Calu3 (cell line): ENCODE measurements around the gene NCBP3. TPM values are rescaled to one million over a fixed set of nuclear protein-coding genes. Genes with fewer than 3 reads are reported as not detected.

Source experiments
- BruUV-seq: library from RNA; stranded (reverse); fragments of 400-500 nt; replicated peaks from 2 replicates; lab custom pipeline; 2021; lab: Mats Ljungman, UMichigan
- CTCF ChIA-PET: fragments of 300-600 bp; sonication (Branson Sonifier 250); formaldehyde crosslinking; loops from one replicate; lab custom pipeline; 2022; ENCODE audit warnings: antibody characterized with exemption; lab: Charles Lee
- DNase-seq: peaks from one replicate; pipeline ENCODE4 v3.0.0; 2022
- H3K27ac Mint-ChIP-seq: one replicate; pipeline ENCODE4 v1.8.0; 2022; ENCODE audit warnings: mixed read lengths; ENCODE audit not compliant: unreplicated experiment
- H3K27me3 Mint-ChIP-seq: one replicate; pipeline ENCODE4 v1.8.0; 2022; ENCODE audit warnings: mixed read lengths; ENCODE audit not compliant: unreplicated experiment
- H3K36me3 Mint-ChIP-seq: one replicate; pipeline ENCODE4 v1.8.0; 2022; ENCODE audit warnings: mild to moderate bottlenecking, moderate library complexity, mixed read lengths; ENCODE audit not compliant: insufficient read depth, unreplicated experiment
- H3K4me1 Mint-ChIP-seq: one replicate; pipeline ENCODE4 v1.8.0; 2022; ENCODE audit warnings: mild to moderate bottlenecking, low read depth, mixed read lengths; ENCODE audit not compliant: unreplicated experiment
- H3K4me3 Mint-ChIP-seq: one replicate; pipeline ENCODE4 v1.8.0; 2022; ENCODE audit warnings: mild to moderate bottlenecking, low read depth, moderate library complexity, mixed read lengths; ENCODE audit not compliant: unreplicated experiment
- H3K9me3 Mint-ChIP-seq: one replicate; pipeline ENCODE4 v1.8.0; 2022; ENCODE audit warnings: low read depth, mixed read lengths; ENCODE audit not compliant: unreplicated experiment
- CTCF ChIP-seq: fragments of 200-600 bp; IDR thresholded peaks from one replicate; pipeline ENCODE4 v1.8.0; 2022; ENCODE audit warnings: antibody characterized with exemption; ENCODE audit not compliant: unreplicated experiment
- intact Hi-C: fragments of 100-400 bp; cut with micrococcal nuclease; formaldehyde crosslinking; loops from one replicate; pipeline ENCODE4 v1.10.0; 2022; ENCODE audit not compliant: unreplicated experiment
- total RNA-seq: library from RNA; stranded (reverse); gene quantifications from 2 replicates; pipeline ENCODE4 v1.2.3, GENCODE V29; 2022

The NCBP3 gene
- total RNA-seq, 1 experiment from 2014 or later, result 25.4 TPM

DNA sequence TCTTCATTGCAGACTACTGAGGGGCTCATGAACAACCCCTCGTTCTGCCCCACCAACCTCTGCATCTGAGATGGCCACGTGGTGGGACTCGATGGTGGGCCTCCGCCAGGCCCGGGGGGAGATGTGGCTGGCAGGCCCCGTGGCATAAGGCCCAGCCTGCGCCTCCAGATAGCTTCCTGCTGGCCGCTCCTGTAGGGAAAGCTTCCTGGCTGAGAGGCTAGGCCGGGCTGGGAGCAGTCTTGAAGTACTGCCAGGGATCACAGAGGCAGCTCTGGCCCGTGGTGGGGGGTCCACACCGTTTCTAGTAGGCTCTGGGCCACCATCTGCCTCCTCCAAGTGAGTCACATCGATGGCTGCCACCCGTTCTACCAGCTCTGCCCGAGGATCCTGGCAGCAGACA, 39.2 kb upstream of the NCBP3 start:
- BruUV-seq, result no TSS peak
- H3K4me1 Mint-ChIP-seq, result peaks cover 18% of the 10 kb centered on the region
- TF ChIP-seq CTCF, result no peak
- CTCF ChIA-PET, result interaction anchor here (0.6 kb wide), 1 partner anchor 314 kb away, joined by 3 read pairs; no protein-coding TSS in a partner anchor
- no peak overlapping the region for H3K27ac Mint-ChIP-seq
- intact Hi-C loops, result no loop called here
- no peak overlapping the region for H3K4me3 Mint-ChIP-seq
- no peaks in the 10 kb centered on the region for H3K9me3 Mint-ChIP-seq
- H3K27me3 Mint-ChIP-seq, result no peaks in the 10 kb centered on the region
- peaks cover 18% of the 10 kb centered on the region for H3K36me3 Mint-ChIP-seq
- DNase-seq, result no peak

DNA sequence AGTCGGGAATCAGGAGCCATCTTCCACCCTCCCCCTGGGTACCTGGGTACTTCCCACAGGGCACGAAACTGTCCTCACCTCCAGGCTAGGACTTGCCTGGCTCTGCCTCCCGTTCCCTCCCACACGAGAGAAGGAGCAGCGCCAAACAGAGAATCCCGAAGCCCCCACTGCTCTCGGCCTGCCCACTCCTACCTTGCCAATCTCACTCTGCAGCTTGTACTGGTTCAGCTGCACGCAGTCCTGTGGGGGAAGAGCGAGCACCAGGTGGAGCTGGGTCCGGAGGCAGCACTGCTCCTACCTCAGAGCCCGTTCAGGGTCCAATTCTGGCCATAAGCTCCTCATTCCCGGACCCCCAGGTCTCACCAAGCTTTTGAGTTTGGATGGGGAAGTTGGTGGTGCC, 38.1 kb upstream of the NCBP3 start:
- DNase-seq, result no peak
- CTCF ChIA-PET, result interaction anchor here (0.6 to 1.6 kb wide), 2 partner anchors 20 to 21 kb away, joined by 3 to 4 read pairs; no protein-coding TSS in a partner anchor
- H3K36me3 Mint-ChIP-seq, result peaks cover 15% of the 10 kb centered on the region
- no peak overlapping the region for H3K4me3 Mint-ChIP-seq
- no peaks in the 10 kb centered on the region for H3K9me3 Mint-ChIP-seq
- H3K27me3 Mint-ChIP-seq, result no peaks in the 10 kb centered on the region
- peaks cover 13% of the 10 kb centered on the region for H3K4me1 Mint-ChIP-seq
- BruUV-seq, result no TSS peak
- TF ChIP-seq CTCF, result no peak
- H3K27ac Mint-ChIP-seq, result no peak overlapping the region
- intact Hi-C loops, result no loop called here

GRCh38 chr17:3882276-3882675, 36.2 kb upstream of the NCBP3 start:
- Mint-ChIP-seq H3K36me3 (peaks cover 5% of the 10 kb centered on the region), H3K27me3 (no peaks in the 10 kb centered on the region), H3K9me3 (no peaks in the 10 kb centered on the region), H3K4me1 (peaks cover 5% of the 10 kb centered on the region), H3K4me3 (no peak overlapping the region), H3K27ac (no peak overlapping the region)
- no TSS peak for BruUV-seq
- CTCF ChIA-PET, result no interaction called here
- no peak for DNase-seq
- intact Hi-C loops, result no loop called here
- no peak for TF ChIP-seq CTCF

DNA sequence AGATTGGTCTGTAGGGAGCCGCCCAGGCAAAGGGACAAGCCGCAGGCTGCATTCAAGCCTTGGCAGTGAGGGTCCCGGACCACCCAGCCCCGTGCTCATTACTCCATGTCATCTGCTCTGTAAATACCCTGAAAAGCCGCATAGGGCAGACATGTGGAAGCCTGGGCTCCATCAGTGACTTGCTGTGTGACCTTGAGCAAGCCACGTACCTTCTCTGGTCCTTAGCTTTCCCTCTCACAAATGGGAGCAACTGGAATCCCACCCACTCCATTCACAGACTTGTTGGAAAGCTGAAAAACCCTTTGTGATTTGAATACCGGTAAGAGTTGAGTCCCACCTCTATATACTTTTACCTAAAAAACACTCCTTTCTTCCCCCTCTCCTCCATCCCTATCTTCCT, 34.9 kb upstream of the NCBP3 start:
- no TSS peak for BruUV-seq
- CTCF ChIA-PET, result no interaction called here
- TF ChIP-seq CTCF, result no peak
- no peaks in the 10 kb centered on the region for H3K9me3 Mint-ChIP-seq
- no peak overlapping the region for H3K4me3 Mint-ChIP-seq
- H3K27me3 Mint-ChIP-seq, result no peaks in the 10 kb centered on the region
- intact Hi-C loops, result no loop called here
- H3K27ac Mint-ChIP-seq, result no peak overlapping the region
- no peaks in the 10 kb centered on the region for H3K4me1 Mint-ChIP-seq
- H3K36me3 Mint-ChIP-seq, result no peaks in the 10 kb centered on the region
- DNase-seq, result no peak
